Measurements from ENCODE around the gene TRNP1.

Gene TRNP1

GRCh38 chr1:27035344-27035743 lies 41.9 kb downstream of the TRNP1 start:
- Mint-ChIP-seq H3K27me3 (peaks cover 16% of the 10 kb centered on the region), H3K36me3 (ENCODE audit: low read depth) (no peaks in the 10 kb centered on the region), H3K9me3 (no peaks in the 10 kb centered on the region), H3K27ac (no peak overlapping the region), H3K4me3 (no peak overlapping the region), H3K4me1 (ENCODE audit: low read depth) (peaks cover 27% of the 10 kb centered on the region)
- intact Hi-C loops (cut with micrococcal nuclease), result no loop called here

GRCh38 chr1:27036718-27037117 lies 43.2 kb downstream of the TRNP1 start:
- H3K9me3 Mint-ChIP-seq, result no peaks in the 10 kb centered on the region
- peaks cover 17% of the 10 kb centered on the region for H3K27me3 Mint-ChIP-seq
- no peak overlapping the region for H3K4me3 Mint-ChIP-seq
- peaks cover 24% of the 10 kb centered on the region for H3K4me1 Mint-ChIP-seq (ENCODE audit: low read depth)
- H3K36me3 Mint-ChIP-seq (ENCODE audit: low read depth), result no peaks in the 10 kb centered on the region
- intact Hi-C loops (cut with micrococcal nuclease), result no loop called here
- H3K27ac Mint-ChIP-seq, result no peak overlapping the region

DNA sequence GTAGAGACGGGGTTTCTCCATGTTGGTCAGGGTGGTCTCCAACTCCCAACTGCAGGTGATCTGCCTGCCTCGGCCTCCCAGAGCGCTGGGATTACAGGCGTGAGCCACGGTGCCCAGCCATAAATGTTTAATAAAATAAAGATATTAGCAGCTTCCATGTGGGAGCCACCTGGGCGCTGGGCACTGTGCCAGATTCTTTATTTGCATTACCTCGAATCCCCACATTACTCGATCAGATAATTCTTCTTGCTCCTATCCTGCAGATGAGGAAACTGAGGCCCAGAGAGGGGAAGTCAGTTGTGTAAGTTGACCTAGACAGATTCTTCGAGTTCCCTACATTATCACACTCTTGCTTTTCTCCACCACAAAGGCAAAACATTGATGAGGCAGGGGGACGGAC lies 44.0 kb downstream of the TRNP1 start:
- Mint-ChIP-seq H3K27me3 (peaks cover 17% of the 10 kb centered on the region), H3K36me3 (ENCODE audit: low read depth) (no peaks in the 10 kb centered on the region), H3K27ac (no peak overlapping the region), H3K4me3 (no peak overlapping the region), H3K9me3 (no peaks in the 10 kb centered on the region), H3K4me1 (ENCODE audit: low read depth) (peaks cover 20% of the 10 kb centered on the region)
- intact Hi-C loops (cut with micrococcal nuclease), result no loop called here

- Mint-ChIP-seq H3K36me3 (ENCODE audit: low read depth) (no peaks in the 10 kb centered on the region), H3K9me3 (no peaks in the 10 kb centered on the region), H3K4me3 (no peak overlapping the region), H3K27ac (no peak overlapping the region), H3K4me1 (ENCODE audit: low read depth) (peaks cover 20% of the 10 kb centered on the region), H3K27me3 (peaks cover 17% of the 10 kb centered on the region)
- intact Hi-C loops (cut with micrococcal nuclease), result no loop called here
Observed at GRCh38 chr1:27038020-27038419, 44.5 kb downstream of the TRNP1 start.

DNA sequence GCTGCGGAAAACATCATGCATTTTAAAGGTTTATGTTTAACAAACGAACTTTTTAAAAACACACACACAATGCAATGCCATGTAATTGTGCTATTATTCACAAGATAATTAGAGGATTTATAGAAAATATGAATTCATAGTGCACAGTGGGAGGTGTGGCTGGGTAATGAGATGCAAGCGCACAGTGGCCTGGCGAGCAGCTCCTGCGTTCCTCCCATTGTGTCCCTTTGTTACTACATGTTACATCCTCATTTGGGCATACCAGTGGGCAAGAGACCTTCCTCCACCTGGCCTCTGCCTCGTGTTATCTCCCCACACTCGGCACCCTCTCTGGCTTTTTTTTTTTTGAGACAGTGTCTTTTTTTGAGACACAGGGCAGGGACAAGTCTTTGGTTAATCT lies 49.2 kb downstream of the TRNP1 start:
- Mint-ChIP-seq H3K36me3 (ENCODE audit: low read depth) (no peaks in the 10 kb centered on the region), H3K4me1 (ENCODE audit: low read depth) (peaks cover 18% of the 10 kb centered on the region), H3K27me3 (peaks cover 27% of the 10 kb centered on the region), H3K9me3 (no peaks in the 10 kb centered on the region), H3K4me3 (no peak overlapping the region), H3K27ac (no peak overlapping the region)
- intact Hi-C loops (cut with micrococcal nuclease), result loop anchor here (5.0 kb wide), 2 partner anchors 45 to 240 kb away; no protein-coding TSS in a partner anchor

- H3K27ac Mint-ChIP-seq, result no peak overlapping the region
- no peaks in the 10 kb centered on the region for H3K9me3 Mint-ChIP-seq
- H3K27me3 Mint-ChIP-seq, result peaks cover 28% of the 10 kb centered on the region
- no peaks in the 10 kb centered on the region for H3K36me3 Mint-ChIP-seq (ENCODE audit: low read depth)
- H3K4me3 Mint-ChIP-seq, result no peak overlapping the region
- peaks cover 11% of the 10 kb centered on the region for H3K4me1 Mint-ChIP-seq (ENCODE audit: low read depth)
- intact Hi-C loops (cut with micrococcal nuclease), result loop anchor here (1.0 to 5.0 kb wide), 3 partner anchors 47 to 238 kb away; no protein-coding TSS in a partner anchor
Observed at GRCh38 chr1:27044613-27045151, 51.2 kb downstream of the TRNP1 start.

DNA sequence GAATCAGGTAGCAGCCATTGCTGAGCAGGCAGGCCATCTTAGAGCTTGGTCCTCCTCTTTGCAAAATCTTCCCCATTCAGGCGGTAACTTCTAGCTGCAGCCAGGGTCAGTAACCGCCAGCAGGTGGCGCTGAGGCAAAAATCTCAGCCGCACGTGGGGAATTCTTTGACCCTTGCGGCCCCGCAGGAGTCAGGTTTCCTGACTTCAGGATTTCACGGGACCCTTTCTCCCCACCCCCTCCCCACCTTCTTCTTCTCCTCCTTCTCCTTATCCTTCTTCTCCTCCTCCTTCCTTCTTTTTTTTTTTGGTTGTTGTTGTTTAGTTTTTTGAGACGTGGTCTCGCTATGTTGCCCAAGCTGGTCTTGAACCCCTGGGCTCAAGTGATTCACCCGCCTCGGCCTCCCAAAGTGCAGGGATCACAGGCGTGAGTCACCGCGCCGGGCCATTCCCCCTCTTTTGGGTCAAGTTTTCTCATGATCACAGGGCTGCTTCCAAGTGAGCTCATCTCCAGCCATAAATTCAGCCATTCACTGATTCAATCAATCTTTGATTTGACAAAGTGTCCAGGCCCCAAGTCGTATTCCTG lies 52.6 kb downstream of the TRNP1 start:
- Mint-ChIP-seq H3K36me3 (ENCODE audit: low read depth) (no peaks in the 10 kb centered on the region), H3K27me3 (peaks cover 23% of the 10 kb centered on the region), H3K27ac (no peak overlapping the region), H3K9me3 (no peaks in the 10 kb centered on the region), H3K4me3 (no peak overlapping the region), H3K4me1 (ENCODE audit: low read depth) (peaks cover 6% of the 10 kb centered on the region)
- intact Hi-C loops (cut with micrococcal nuclease), result no loop called here

DNA sequence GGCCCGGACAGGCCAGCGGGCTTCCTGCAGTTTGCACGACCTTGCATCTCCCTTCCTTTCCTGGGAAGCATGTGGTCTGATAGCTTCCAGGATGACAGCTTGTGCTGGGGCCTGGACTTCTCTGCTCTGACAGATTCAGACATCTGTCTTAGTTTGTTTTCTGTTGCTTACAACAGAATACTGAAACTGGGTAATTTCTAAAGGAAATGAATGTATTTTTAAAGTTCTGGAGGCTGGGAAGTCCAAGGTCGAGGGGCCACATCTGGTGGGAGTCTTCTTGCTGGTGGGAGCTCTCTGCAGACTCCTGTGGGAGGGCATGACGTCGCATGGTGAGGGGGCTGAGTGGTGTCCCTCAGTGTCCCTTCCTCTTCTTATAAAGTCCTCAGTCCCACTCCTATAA lies 54.4 kb downstream of the TRNP1 start:
- no peak overlapping the region for H3K27ac Mint-ChIP-seq
- peaks cover 6% of the 10 kb centered on the region for H3K4me1 Mint-ChIP-seq (ENCODE audit: low read depth)
- H3K27me3 Mint-ChIP-seq, result peaks cover 23% of the 10 kb centered on the region
- no peaks in the 10 kb centered on the region for H3K9me3 Mint-ChIP-seq
- H3K36me3 Mint-ChIP-seq (ENCODE audit: low read depth), result no peaks in the 10 kb centered on the region
- intact Hi-C loops (cut with micrococcal nuclease), result no loop called here
- H3K4me3 Mint-ChIP-seq, result no peak overlapping the region

- H3K4me3 Mint-ChIP-seq, result no peak overlapping the region
- no peak overlapping the region for H3K27ac Mint-ChIP-seq
- no peaks in the 10 kb centered on the region for H3K9me3 Mint-ChIP-seq
- peaks cover 6% of the 10 kb centered on the region for H3K4me1 Mint-ChIP-seq (ENCODE audit: low read depth)
- intact Hi-C loops (cut with micrococcal nuclease), result no loop called here
- peaks cover 23% of the 10 kb centered on the region for H3K27me3 Mint-ChIP-seq
- H3K36me3 Mint-ChIP-seq (ENCODE audit: low read depth), result no peaks in the 10 kb centered on the region
Observed at GRCh38 chr1:27049100-27049499, 55.6 kb downstream of the TRNP1 start.

- Mint-ChIP-seq H3K36me3 (ENCODE audit: low read depth) (no peaks in the 10 kb centered on the region), H3K4me3 (no peak overlapping the region), H3K27me3 (peaks cover 21% of the 10 kb centered on the region), H3K9me3 (no peaks in the 10 kb centered on the region), H3K4me1 (ENCODE audit: low read depth) (peaks cover 6% of the 10 kb centered on the region), H3K27ac (no peak overlapping the region)
- intact Hi-C loops (cut with micrococcal nuclease), result no loop called here
Observed at GRCh38 chr1:27049607-27050006, 56.1 kb downstream of the TRNP1 start.

All from dendritic cell treated with granulocyte-macrophage colony-stimulating factor and Interleukin-4, amounts not matched to agents 40 ng/mL and 50 ng/mL, for 4 days (primary cell).